ENCODE measurements around the gene BICDL2.

The BICDL2 gene

GRCh38 chr16:2981177-2981898, 55.4 kb downstream of the BICDL2 start:
- H2AFZ ChIP-seq (ENCODE audit: low read length) = peak overlapping the region; percentile 78
- no peak overlapping the region for H4K91ac ChIP-seq (ENCODE audit: low read depth, low read length, poor library complexity)
- peak overlapping the region; percentile 90 for H2BK5ac ChIP-seq (ENCODE audit: low read length)
- peaks cover 0 to 20% (median 0%) of the 10 kb centered on the region in 3 experiments for H3K27me3 ChIP-seq (ENCODE audit: control insufficient read depth in 3 of 3, insufficient read depth in 3 of 3, low read depth in 1 of 3, low read length in 3 of 3)
- peak overlapping the region; percentile 43 for H3K23ac ChIP-seq (ENCODE audit: low read depth, low read length, poor library complexity)
- H3K79me1 ChIP-seq (ENCODE audit: low read depth, low read length) = peaks cover 9% of the 10 kb centered on the region
- H2BK120ac ChIP-seq (ENCODE audit: low read depth, low read length) = peak overlapping the region; percentile 44
- H3K18ac ChIP-seq (ENCODE audit: low read length) = no peak overlapping the region
- DNase-seq (ENCODE audit: low spot score) = no peak
- H3K4ac ChIP-seq (ENCODE audit: low read length) = no peak overlapping the region
- peak overlapping the region; percentile 81 for H2BK15ac ChIP-seq (ENCODE audit: low read length)
- peak overlapping the region; percentile 81 for H3K27ac ChIP-seq (replicated peaks; ENCODE audit: low read length)
- peak overlapping the region; percentile 49 for H3K4me2 ChIP-seq (ENCODE audit: insufficient read depth, low read length, poor library complexity, severe bottlenecking)
- peak overlapping the region; percentile 96 for H2AK5ac ChIP-seq (ENCODE audit: low read depth, low read length)
- no peaks in the 10 kb centered on the region for H3K9me3 ChIP-seq (replicated peaks in 1 of 2; ENCODE audit: control insufficient read depth in 2 of 2, insufficient read depth in 1 of 2, low read depth in 1 of 2, low read length in 2 of 2)
- H3K14ac ChIP-seq (ENCODE audit: low read length) = no peak overlapping the region
- H3K4me3 ChIP-seq (ENCODE audit: low read length in 2 of 2) = peak overlapping the region in 1 of 2 donors; percentile 87
- WGBS, 2 donors (ENCODE audit: extremely low coverage in 2 of 2, insufficient read length in 2 of 2, insufficient replicate concordance in 1 of 2) = no CpG with 5 or more reads among the region's 33 CpGs
- H3K4me1 ChIP-seq (ENCODE audit: control insufficient read depth in 2 of 2, insufficient read depth in 1 of 2, low read depth in 1 of 2, low read length in 2 of 2) = peaks cover 14 to 20% of the 10 kb centered on the region in 2 donors
- peaks cover 0 to 24% of the 10 kb centered on the region in 2 donors for H3K36me3 ChIP-seq (replicated peaks in 1 of 2; ENCODE audit: control insufficient read depth in 2 of 2, insufficient read depth in 2 of 2, low read length in 2 of 2)
- H2BK12ac ChIP-seq (ENCODE audit: low read length) = peak overlapping the region; percentile 41
- no peak overlapping the region for H4K8ac ChIP-seq (ENCODE audit: low read depth, low read length)
- H3K9ac ChIP-seq (ENCODE audit: low read depth, low read length, poor library complexity) = no peak overlapping the region

- Histone ChIP-seq H2AFZ (ENCODE audit: low read length) (peak within 1 kb of the TSS; percentile 85), H3K36me3 (replicated peaks in 1 of 2; ENCODE audit: control insufficient read depth in 2 of 2, insufficient read depth in 2 of 2, low read length in 2 of 2) (peaks cover 6 to 33% of the 10 kb centered on the region in 2 donors), H3K14ac (ENCODE audit: low read length) (peak within 1 kb of the TSS; percentile 94), H3K27me3 (ENCODE audit: control insufficient read depth in 3 of 3, insufficient read depth in 3 of 3, low read depth in 1 of 3, low read length in 3 of 3) (peaks cover 0 to 12% (median 0%) of the 10 kb centered on the region in 3 experiments), H2BK15ac (ENCODE audit: low read length) (peak within 1 kb of the TSS; percentile 94), H4K8ac (ENCODE audit: low read depth, low read length) (peak within 1 kb of the TSS; percentile 65), H4K91ac (ENCODE audit: low read depth, low read length, poor library complexity) (peak within 1 kb of the TSS; percentile 53), H2BK5ac (ENCODE audit: low read length) (peak within 1 kb of the TSS; percentile 90), H3K4me2 (ENCODE audit: insufficient read depth, low read length, poor library complexity, severe bottlenecking) (peak within 1 kb of the TSS; percentile 93), H3K4me3 (ENCODE audit: low read length in 2 of 2) (peak within 1 kb of the TSS; percentile 87 to 95), H3K9ac (ENCODE audit: low read depth, low read length, poor library complexity) (peak within 1 kb of the TSS; percentile 98), H2BK12ac (ENCODE audit: low read length) (peak within 1 kb of the TSS; percentile 41), H3K4me1 (ENCODE audit: control insufficient read depth in 2 of 2, insufficient read depth in 1 of 2, low read depth in 1 of 2, low read length in 2 of 2) (peaks cover 14 to 20% of the 10 kb centered on the region in 2 donors), H3K79me1 (ENCODE audit: low read depth, low read length) (peaks cover 9% of the 10 kb centered on the region), H2AK5ac (ENCODE audit: low read depth, low read length) (peak within 1 kb of the TSS; percentile 96), H2BK120ac (ENCODE audit: low read depth, low read length) (peak within 1 kb of the TSS; percentile 72), H3K23ac (ENCODE audit: low read depth, low read length, poor library complexity) (peak within 1 kb of the TSS; percentile 100), H3K4ac (ENCODE audit: low read length) (peak within 1 kb of the TSS; percentile 37), H3K18ac (ENCODE audit: low read length) (peak within 1 kb of the TSS; percentile 99), H3K27ac (replicated peaks; ENCODE audit: low read length) (peak within 1 kb of the TSS; percentile 81), H3K9me3 (replicated peaks in 1 of 2; ENCODE audit: control insufficient read depth in 2 of 2, insufficient read depth in 1 of 2, low read depth in 1 of 2, low read length in 2 of 2) (no peaks in the 10 kb centered on the region)
- peak; percentile 87 for DNase-seq (ENCODE audit: low spot score)
- WGBS, 2 donors (ENCODE audit: extremely low coverage in 2 of 2, insufficient read length in 2 of 2, insufficient replicate concordance in 1 of 2) = no CpG with 5 or more reads among the region's 91 CpGs
Observed at GRCh38 chr16:2980227-2981176, 56.2 kb downstream of the BICDL2 start, which contains the start of gene PKMYT1. PKMYT1 (minus strand) TSS chr16:2980446; CDS start chr16:2979657, 789 bp downstream.

GRCh38 chr16:2979669-2980226, 57.0 kb downstream of the BICDL2 start:
- peak overlapping the region; percentile 90 for H2BK5ac ChIP-seq (ENCODE audit: low read length)
- WGBS, 2 donors (ENCODE audit: extremely low coverage in 2 of 2, insufficient read length in 2 of 2, insufficient replicate concordance in 1 of 2) = no CpG with 5 or more reads among the region's 43 CpGs

More at GRCh38 chr16:2979669-2980226, 57.0 kb downstream of the BICDL2 start:
- Histone ChIP-seq H2AFZ (ENCODE audit: low read length) (peak overlapping the region; percentile 85), H3K9me3 (replicated peaks in 1 of 2; ENCODE audit: control insufficient read depth in 2 of 2, insufficient read depth in 1 of 2, low read depth in 1 of 2, low read length in 2 of 2) (no peaks in the 10 kb centered on the region), H3K4me3 (ENCODE audit: low read length in 2 of 2) (peak overlapping the region; percentile 87 to 95), H3K9ac (ENCODE audit: low read depth, low read length, poor library complexity) (peak overlapping the region; percentile 91), H3K14ac (ENCODE audit: low read length) (peak overlapping the region; percentile 94), H3K23ac (ENCODE audit: low read depth, low read length, poor library complexity) (peak overlapping the region; percentile 100), H2BK15ac (ENCODE audit: low read length) (peak overlapping the region; percentile 94), H3K18ac (ENCODE audit: low read length) (peak overlapping the region; percentile 83), H2BK12ac (ENCODE audit: low read length) (no peak overlapping the region), H3K79me1 (ENCODE audit: low read depth, low read length) (peaks cover 9% of the 10 kb centered on the region), H2BK120ac (ENCODE audit: low read depth, low read length) (no peak overlapping the region), H2AK5ac (ENCODE audit: low read depth, low read length) (peak overlapping the region; percentile 63), H3K27ac (replicated peaks; ENCODE audit: low read length) (no peak overlapping the region), H3K4me2 (ENCODE audit: insufficient read depth, low read length, poor library complexity, severe bottlenecking) (peak overlapping the region; percentile 93), H3K36me3 (replicated peaks in 1 of 2; ENCODE audit: control insufficient read depth in 2 of 2, insufficient read depth in 2 of 2, low read length in 2 of 2) (peaks cover 13 to 40% of the 10 kb centered on the region in 2 donors), H3K27me3 (ENCODE audit: control insufficient read depth in 3 of 3, insufficient read depth in 3 of 3, low read depth in 1 of 3, low read length in 3 of 3) (peaks cover 0 to 8% (median 0%) of the 10 kb centered on the region in 3 experiments), H4K91ac (ENCODE audit: low read depth, low read length, poor library complexity) (peak overlapping the region; percentile 53), H4K8ac (ENCODE audit: low read depth, low read length) (no peak overlapping the region), H3K4me1 (ENCODE audit: control insufficient read depth in 2 of 2, insufficient read depth in 1 of 2, low read depth in 1 of 2, low read length in 2 of 2) (peaks cover 14 to 20% of the 10 kb centered on the region in 2 donors), H3K4ac (ENCODE audit: low read length) (no peak overlapping the region)
- DNase-seq (ENCODE audit: low spot score) = no peak

Measured in neuronal stem cell (in vitro differentiated cells).